Activated T-helper 1 cell treated with anti-CD3 and anti-CD28 coated beads, Interleukin-12 subunit alpha, Interleukin-12 subunit beta, Interleukin-2, Interleukin-4 antibody, amounts not matched to agents 30 ng/mL and 10 ng/mL and 1 ng/mL, durations not matched to agents 14 hours and 24 hours and 36 hours (primary cell): ENCODE measurements around the gene DSTN. TPM values are rescaled to one million over a fixed set of nuclear protein-coding genes. Genes with fewer than 3 reads are reported as not detected.

ENCODE experiments used
- DNase-seq: peaks from one replicate; pipeline ENCODE4 v3.0.0; 2021; ENCODE audit warnings: low spot score
- H3K27ac Mint-ChIP-seq: one replicate; pipeline ENCODE4 v1.8.0; 2021; ENCODE audit warnings: mild to moderate bottlenecking, mixed read lengths
- H3K27me3 Mint-ChIP-seq: one replicate; pipeline ENCODE4 v1.8.0; 2022; ENCODE audit warnings: mild to moderate bottlenecking, moderate library complexity, mixed read lengths; ENCODE audit not compliant: insufficient read depth
- H3K36me3 Mint-ChIP-seq: one replicate; pipeline ENCODE4 v1.8.0; 2021; ENCODE audit warnings: low read depth, mixed read lengths
- H3K4me1 Mint-ChIP-seq: one replicate; pipeline ENCODE4 v1.8.0; 2021; ENCODE audit warnings: low read depth, mixed read lengths
- H3K4me3 Mint-ChIP-seq: one replicate; pipeline ENCODE4 v1.8.0; 2021; ENCODE audit warnings: mild to moderate bottlenecking, moderate library complexity, mixed read lengths
- H3K9me3 Mint-ChIP-seq: one replicate; pipeline ENCODE4 v1.8.0; 2021; ENCODE audit warnings: mixed read lengths
- intact Hi-C: fragments of 100-400 bp; cut with micrococcal nuclease; formaldehyde crosslinking; loops from one replicate; pipeline ENCODE4 v1.15.1; 2024
- total RNA-seq: library from RNA; stranded (reverse); gene quantifications from 2 replicates; pipeline ENCODE4 v1.2.3, GENCODE V29; 2022

Gene DSTN
- total RNA-seq, 1 donor from 2014 or later = 58.2 TPM

DNA sequence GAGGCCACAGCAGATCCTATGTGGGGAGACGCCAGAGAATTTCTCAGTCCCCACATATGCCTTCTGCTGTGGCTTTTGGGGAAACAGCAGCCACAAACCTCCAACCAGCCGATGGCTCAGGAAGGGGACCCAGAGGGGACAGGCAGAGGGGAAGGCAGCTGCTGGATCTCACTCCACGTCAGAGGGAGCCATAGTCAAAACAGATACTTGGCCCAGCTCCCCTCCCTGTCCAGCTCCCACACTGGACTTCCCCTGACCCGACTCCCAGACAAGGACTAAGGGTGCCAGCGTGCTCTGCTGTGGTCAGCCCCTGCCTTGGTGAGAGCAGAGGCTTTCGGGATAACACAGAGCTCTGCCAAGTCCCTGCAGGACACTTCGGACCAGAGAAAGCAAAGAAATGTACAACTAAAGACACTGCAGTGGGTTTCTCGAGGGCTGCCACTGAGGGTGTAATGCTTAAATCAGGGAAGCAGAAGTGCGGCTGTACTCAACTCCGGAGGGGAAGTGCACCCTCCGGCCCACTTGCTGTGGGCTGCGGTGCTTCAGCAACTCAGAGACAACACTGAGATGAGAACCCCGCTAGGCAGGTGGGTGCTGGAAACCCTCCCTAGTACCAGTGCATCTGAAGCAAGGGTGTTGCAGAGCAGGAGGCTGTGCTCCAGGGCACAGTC is 64.9 kb downstream of the DSTN start:
- no peaks in the 10 kb centered on the region for H3K4me1 Mint-ChIP-seq
- H3K27me3 Mint-ChIP-seq = no peaks in the 10 kb centered on the region
- no peak for DNase-seq
- no peaks in the 10 kb centered on the region for H3K9me3 Mint-ChIP-seq
- intact Hi-C loops = no loop called here
- H3K36me3 Mint-ChIP-seq = peaks cover 21% of the 10 kb centered on the region
- H3K4me3 Mint-ChIP-seq = no peak overlapping the region
- no peak overlapping the region for H3K27ac Mint-ChIP-seq

DNA sequence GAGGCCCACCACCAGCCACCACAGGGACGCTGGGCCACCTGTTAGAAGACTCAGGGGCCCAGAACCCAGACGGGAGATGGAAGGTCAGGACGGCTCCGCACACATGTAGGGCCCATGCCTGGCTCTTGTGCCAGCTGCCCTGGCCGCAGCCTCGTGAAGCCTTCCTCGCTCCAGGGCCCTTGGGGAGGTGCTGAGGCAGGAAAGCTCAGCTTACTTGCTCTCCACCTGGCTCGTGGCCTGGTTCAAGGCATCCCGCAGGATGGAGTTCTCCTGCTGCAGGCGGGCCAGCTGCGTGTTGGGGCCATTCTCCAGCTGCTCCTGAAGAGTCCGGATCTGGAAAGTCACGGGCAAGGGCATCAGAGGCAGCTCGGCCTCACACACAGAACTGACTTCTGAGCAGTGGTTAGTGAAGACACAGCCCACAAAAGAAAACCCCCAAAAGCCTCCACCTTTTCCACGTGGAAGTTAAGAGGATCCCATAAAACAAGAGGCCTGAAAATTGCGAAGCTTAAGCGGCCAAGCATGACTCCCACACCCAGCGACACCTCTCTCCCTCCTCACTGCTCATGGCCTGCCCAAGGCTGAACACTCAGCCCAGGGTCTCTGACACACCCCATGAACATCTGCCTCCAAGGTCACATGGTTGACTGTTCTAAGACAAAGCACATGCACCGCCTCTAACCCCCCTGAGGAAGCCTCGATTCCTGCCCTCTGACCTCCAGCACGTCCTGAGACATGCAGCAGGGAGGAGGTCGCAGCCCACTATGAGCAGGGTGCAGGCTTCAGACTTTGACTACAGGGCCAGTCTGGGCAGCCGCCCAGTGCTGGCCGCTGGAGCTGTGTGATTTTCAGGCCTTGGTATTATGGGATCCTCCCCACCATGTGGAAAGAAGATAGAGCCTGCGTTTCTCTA is 65.7 kb downstream of the DSTN start:
- Mint-ChIP-seq H3K4me1 (no peaks in the 10 kb centered on the region), H3K27ac (no peak overlapping the region), H3K27me3 (no peaks in the 10 kb centered on the region), H3K9me3 (no peaks in the 10 kb centered on the region), H3K4me3 (no peak overlapping the region), H3K36me3 (peaks cover 21% of the 10 kb centered on the region)
- intact Hi-C loops = no loop called here
- DNase-seq = no peak

DNA sequence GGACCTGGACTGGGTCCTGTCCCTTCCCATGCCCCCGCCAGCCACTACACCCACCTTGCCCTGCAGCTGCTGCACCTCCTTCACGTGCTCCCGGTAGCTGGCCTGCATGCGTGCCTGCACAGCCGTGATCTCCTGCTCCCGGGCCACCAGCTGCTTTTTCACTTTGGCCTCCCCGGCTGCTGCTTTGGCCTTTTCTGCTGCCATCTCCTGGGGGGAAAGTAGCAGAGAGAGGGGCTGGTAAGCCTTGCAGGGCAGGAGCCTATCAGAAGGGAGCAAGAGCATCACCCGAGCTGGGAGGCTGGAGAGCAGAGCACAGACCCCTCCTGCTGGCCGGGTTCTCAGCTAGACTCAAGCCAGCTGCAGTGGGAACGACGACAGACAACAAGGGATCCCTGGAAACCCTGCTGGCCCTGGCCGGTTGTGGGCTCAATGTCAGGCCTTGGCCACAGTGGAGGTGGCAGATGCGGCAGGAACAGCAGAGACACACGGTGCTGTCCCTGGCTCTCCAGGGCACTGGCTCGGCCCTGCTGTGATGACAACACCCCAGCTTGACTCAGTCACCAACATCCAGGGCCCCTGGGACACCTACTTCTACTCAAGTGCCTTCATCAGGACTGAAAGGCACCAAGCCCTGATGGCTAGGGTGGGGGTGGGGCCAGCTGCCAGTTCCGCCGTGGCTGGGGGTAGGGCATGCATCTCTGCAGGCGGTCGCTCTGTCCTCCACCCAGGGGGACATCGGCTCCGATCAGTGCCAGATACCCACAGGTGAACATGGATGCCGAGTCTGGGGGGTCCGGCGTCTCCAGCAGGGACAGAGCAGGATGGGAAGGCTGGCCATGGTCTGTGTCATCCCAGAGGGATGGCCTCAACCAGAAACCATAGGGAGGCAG is 66.9 kb downstream of the DSTN start:
- Mint-ChIP-seq H3K4me1 (no peaks in the 10 kb centered on the region), H3K4me3 (no peak overlapping the region), H3K27me3 (no peaks in the 10 kb centered on the region), H3K9me3 (no peaks in the 10 kb centered on the region), H3K36me3 (peaks cover 16% of the 10 kb centered on the region), H3K27ac (no peak overlapping the region)
- intact Hi-C loops = no loop called here
- no peak for DNase-seq

DNA sequence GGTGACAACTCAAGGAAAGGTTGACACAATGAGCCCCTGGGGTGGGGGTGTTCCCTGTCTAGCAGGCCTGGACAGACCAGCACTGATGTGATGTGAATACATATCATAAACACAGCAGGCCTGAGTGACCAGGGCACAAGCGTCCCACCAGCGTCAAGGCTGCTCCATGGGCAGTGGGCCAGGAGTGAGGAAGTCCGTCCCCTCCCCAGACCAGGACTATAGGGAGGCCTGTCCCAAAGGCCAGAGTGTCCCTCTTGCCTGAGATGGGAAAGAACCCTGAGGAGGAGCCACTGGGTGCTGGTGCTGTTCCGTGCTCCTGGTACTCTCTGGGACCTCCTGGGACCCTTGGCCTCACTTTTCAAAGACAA is 67.5 kb downstream of the DSTN start:
- intact Hi-C loops = no loop called here
- DNase-seq = no peak
- H3K4me3 Mint-ChIP-seq = no peak overlapping the region
- H3K27ac Mint-ChIP-seq = no peak overlapping the region
- no peaks in the 10 kb centered on the region for H3K4me1 Mint-ChIP-seq
- H3K36me3 Mint-ChIP-seq = peaks cover 16% of the 10 kb centered on the region
- no peaks in the 10 kb centered on the region for H3K27me3 Mint-ChIP-seq
- no peaks in the 10 kb centered on the region for H3K9me3 Mint-ChIP-seq

DNA sequence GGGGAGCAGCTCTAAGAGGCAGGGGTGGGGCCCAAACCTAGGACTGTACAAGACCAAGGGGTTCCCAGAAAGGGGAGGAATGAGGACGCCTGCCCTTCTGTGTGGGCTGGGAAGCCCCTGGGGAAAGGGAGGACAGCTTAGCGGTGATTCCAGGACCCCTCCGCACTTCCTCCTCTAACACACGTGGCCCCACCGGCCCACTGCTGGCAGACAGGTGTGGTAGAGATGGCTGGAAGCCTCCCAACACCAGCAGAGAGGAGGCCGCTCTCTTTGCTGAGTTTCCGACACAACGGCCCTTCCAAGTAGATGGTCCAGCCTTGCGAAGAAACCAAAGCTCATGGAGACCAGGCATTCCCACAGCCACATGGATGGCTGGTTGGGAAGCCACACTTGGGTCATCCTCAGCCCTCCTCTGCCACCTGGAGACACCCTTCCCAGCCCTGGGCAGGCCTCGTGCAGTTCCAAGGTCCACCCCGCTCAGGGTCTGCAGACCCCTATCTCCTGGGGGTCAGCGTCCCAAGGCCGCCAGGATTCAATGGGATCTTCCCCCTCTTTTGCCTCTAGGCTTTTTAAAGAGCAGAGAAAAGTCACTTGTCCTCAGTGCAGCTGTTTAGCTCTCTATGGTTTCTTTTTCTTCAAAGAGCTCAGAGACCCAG is 68.2 kb downstream of the DSTN start:
- Mint-ChIP-seq H3K36me3 (peaks cover 14% of the 10 kb centered on the region), H3K27ac (no peak overlapping the region), H3K27me3 (no peaks in the 10 kb centered on the region), H3K4me3 (no peak overlapping the region), H3K9me3 (no peaks in the 10 kb centered on the region), H3K4me1 (no peaks in the 10 kb centered on the region)
- intact Hi-C loops = no loop called here
- DNase-seq = no peak

DNA sequence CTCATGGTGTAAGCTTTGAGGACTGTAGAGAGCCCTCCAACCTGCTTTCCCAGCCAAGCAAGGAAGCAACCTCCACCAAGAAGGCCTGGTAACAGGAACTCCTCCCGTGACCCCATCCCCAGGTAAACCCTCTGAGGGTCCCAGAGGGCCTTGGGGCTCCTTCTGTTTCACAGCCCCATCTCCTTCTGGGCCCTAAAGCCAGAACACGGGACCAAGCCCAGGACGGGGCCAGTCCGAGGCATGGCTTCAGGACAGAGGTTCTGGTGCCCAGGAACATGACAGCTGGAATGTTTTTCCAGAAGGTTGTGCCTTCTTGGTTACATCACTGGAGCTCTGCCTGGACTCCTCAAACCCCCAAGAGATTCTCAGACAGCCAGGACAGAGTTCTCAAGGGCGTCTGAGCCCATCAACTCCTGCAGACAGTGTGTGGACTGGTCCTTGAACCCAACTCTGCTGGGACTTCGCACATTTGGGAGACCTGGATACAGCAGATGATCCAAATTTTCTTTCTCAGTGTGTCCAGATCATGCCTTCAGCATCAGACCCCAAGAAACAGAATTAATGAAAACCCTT is 69.0 kb downstream of the DSTN start:
- no peak for DNase-seq
- Mint-ChIP-seq H3K27me3 (no peaks in the 10 kb centered on the region), H3K36me3 (peaks cover 13% of the 10 kb centered on the region), H3K4me3 (no peak overlapping the region), H3K27ac (no peak overlapping the region), H3K4me1 (no peaks in the 10 kb centered on the region), H3K9me3 (no peaks in the 10 kb centered on the region)
- intact Hi-C loops = no loop called here

DNA sequence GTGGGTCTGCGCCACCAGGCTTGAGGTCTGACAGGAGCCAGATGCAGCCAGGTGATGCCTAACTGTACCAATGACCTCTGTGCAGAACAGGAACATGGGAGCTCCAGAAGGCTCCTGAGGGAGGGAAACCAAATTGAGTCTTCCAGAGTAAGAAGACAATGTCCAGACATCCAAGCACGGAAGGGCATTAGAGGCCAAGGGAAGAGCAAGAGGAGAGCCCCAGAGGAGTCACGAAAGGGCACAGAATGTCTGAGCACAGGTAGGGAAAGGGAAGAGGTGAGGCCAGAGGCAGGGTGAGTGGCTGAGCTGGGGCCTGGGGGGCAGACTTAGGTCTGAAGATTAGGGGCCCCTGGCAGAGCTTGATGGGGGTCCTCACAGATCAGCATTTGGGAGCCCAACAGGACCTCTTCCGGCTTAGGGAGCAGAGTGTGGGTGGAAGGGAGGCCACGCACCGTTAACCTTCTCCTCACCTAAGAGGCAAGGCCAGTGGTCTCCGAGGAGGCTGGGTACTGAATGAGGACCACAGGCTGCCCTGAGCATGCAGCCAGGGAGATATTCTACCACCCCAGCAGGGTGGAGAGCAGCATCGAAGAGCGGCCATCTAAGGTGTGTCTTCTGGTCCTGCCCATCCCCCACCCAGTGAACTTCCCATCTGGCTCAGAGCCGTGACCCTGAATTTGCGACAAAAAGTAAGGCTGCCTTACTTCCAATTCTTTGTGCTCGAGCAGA is 70.4 kb downstream of the DSTN start:
- Mint-ChIP-seq H3K27ac (no peak overlapping the region), H3K27me3 (no peaks in the 10 kb centered on the region), H3K4me1 (no peaks in the 10 kb centered on the region), H3K9me3 (no peaks in the 10 kb centered on the region), H3K4me3 (no peak overlapping the region), H3K36me3 (peaks cover 10% of the 10 kb centered on the region)
- DNase-seq = no peak
- intact Hi-C loops = no loop called here

DNA sequence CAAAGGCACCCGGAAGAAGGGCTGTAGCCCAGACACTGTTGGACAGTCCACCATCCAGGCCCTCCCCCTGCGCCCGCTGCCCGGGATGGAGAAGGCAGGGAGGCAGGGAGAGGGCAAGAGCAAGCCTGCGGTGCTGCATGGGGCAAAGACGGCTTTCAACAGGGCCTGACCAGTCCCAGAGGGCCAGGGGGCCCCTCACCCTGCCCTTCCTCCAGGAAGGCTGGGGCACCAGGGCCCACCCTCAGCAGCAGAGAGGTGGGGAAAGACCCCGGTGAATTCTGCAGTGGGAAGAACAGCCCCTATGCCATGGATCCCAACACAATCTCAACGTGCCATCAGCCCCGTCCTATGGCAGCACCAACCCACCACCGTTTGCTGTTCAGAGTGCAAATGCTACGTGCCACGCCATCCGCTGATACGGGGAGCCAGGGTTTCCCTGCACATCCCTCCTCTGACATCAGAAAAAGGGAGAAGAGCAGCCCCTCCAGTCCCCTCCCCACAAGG is 71.1 kb downstream of the DSTN start:
- no peak for DNase-seq
- H3K4me3 Mint-ChIP-seq = no peak overlapping the region
- no peaks in the 10 kb centered on the region for H3K4me1 Mint-ChIP-seq
- H3K36me3 Mint-ChIP-seq = peaks cover 7% of the 10 kb centered on the region
- intact Hi-C loops = no loop called here
- no peaks in the 10 kb centered on the region for H3K9me3 Mint-ChIP-seq
- no peaks in the 10 kb centered on the region for H3K27me3 Mint-ChIP-seq
- no peak overlapping the region for H3K27ac Mint-ChIP-seq

DNA sequence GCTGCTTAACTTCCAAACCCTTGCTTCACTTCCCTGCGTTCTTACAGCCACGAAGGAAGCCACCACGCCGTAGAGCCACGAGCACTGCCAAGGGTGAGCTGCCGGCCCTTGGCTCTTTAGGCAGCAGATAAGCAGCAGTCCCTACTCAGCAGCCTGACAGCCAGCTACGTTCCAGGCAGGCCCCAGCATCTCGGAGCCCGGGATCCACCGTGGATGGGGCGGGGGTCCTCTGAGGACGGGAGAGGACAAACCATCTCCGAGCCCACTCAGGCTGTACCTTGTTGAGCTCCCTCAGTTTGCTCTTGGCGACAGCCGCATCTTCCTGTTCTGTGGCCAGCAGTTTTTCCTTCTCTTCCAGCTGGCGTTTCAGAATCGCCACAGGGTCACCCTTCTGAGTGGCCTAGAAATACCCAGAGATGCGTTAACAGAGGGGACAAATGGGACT is 71.7 kb downstream of the DSTN start:
- Mint-ChIP-seq H3K4me3 (no peak overlapping the region), H3K4me1 (no peaks in the 10 kb centered on the region), H3K27ac (no peak overlapping the region), H3K27me3 (no peaks in the 10 kb centered on the region), H3K36me3 (peaks cover 7% of the 10 kb centered on the region), H3K9me3 (no peaks in the 10 kb centered on the region)
- intact Hi-C loops = no loop called here
- DNase-seq = no peak

DNA sequence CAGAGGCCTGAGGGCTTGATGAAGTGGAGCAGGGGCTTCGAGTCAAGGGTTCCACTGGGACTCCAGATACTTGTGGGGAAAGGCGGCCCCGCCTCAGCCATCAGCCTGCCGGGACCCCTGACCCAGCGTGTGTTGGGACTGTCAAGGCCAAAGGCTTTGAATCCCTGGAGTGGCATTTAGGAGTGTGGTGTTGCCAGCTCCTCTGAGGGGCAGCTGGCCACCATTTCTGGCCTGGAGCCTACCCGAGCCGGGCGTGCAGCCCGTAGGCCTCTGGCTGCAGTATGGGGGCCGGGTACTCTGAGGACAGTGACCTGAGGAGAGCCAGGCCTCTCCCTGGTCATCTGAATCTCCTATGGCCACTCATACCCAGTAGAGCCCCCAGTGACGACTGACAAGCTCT is 72.1 kb downstream of the DSTN start:
- Mint-ChIP-seq H3K9me3 (no peaks in the 10 kb centered on the region), H3K4me3 (no peak overlapping the region), H3K4me1 (no peaks in the 10 kb centered on the region), H3K27ac (no peak overlapping the region), H3K27me3 (no peaks in the 10 kb centered on the region), H3K36me3 (peaks cover 7% of the 10 kb centered on the region)
- intact Hi-C loops = no loop called here
- no peak for DNase-seq

DNA sequence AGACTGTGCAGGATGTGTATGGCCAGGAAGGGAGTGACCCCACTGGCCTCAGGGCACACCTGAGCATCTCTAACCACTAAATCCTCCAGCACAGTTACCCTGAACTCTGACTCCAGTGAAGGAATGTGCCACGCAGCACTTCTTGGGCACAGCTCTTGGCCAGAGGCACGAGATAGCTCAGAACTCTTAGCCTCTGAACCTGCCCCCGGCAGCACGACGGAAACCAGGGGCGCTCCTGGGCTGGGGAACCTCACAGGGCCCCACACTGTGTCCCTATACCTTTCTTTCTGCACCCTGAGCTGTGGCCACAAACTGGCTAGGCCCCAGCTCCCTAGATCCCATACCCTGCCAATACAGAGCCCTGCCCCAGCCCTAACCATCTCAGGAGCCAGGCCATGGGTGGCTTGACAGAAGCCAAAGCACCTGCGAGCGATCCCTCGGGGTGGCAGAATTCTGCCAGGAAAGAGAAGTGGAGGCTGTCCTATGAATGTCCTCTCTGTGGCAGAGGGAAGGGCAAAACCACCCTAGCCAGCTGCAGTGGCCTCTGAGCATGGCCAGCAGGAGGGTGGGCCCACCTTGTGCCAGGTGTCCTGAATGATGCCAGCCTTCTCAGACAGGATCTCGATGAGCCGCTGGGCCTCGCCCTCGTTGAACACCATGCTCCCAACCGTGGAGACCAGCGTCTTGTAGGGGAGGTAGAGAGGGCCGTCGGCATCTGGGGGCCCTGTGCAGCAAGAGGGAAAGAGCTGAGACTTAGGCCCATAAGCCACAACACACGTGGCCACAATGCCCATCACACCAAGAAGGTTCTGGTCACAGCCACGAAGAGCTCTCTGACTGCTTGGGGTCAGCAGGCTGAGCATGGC is 72.8 kb downstream of the DSTN start:
- peaks cover 6% of the 10 kb centered on the region for H3K36me3 Mint-ChIP-seq
- H3K27ac Mint-ChIP-seq = no peak overlapping the region
- H3K4me1 Mint-ChIP-seq = no peaks in the 10 kb centered on the region
- no peaks in the 10 kb centered on the region for H3K27me3 Mint-ChIP-seq
- DNase-seq = no peak
- no peaks in the 10 kb centered on the region for H3K9me3 Mint-ChIP-seq
- H3K4me3 Mint-ChIP-seq = no peak overlapping the region
- intact Hi-C loops = no loop called here
